Neural progenitor cell (in vitro differentiated cells): ENCODE results near the gene MTSS2. TPM values are rescaled to one million over a fixed set of nuclear protein-coding genes. Genes with fewer than 3 reads are reported as not detected.

Source experiments
- DNase-seq: peaks from one replicate; pipeline ENCODE4 v3.0.0-alpha.2; 2016; ENCODE audit warnings: low spot score
- H2AFZ ChIP-seq: fragments of 200-600 bp; sonication (generic); replicated peaks from 2 replicates; pipeline ENCODE4 v1.6.1; 2016; ENCODE audit warnings: antibody characterized with exemption
- H3F3A ChIP-seq: fragments of 200-600 bp; sonication (generic); 2 replicates; pipeline ENCODE4 v1.6.1; 2016; ENCODE audit warnings: antibody characterized with exemption, low read depth
- H3K27ac ChIP-seq: fragments of 200-600 bp; sonication (generic); 2 replicates; pipeline ENCODE4 v1.5.1; 2016; ENCODE audit warnings: mild to moderate bottlenecking
- H3K27me3 ChIP-seq: fragments of 200-600 bp; sonication (generic); 2 replicates; pipeline ENCODE4 v1.6.1; 2016; ENCODE audit warnings: mild to moderate bottlenecking, moderate library complexity
- H3K36me3 ChIP-seq: fragments of 200-600 bp; sonication (generic); 2 replicates; pipeline ENCODE4 v1.5.1; 2016
- H3K4me1 ChIP-seq: fragments of 200-600 bp; sonication (generic); 2 replicates; pipeline ENCODE4 v1.6.1; 2016; ENCODE audit warnings: mixed run types
- H3K4me2 ChIP-seq: fragments of 200-600 bp; sonication (generic); 2 replicates; pipeline ENCODE4 v1.6.1; 2016
- H3K4me3 ChIP-seq: fragments of 200-600 bp; sonication (generic); 2 replicates; pipeline ENCODE4 v1.5.1; 2016
- H3K79me2 ChIP-seq: fragments of 200-600 bp; sonication (generic); 2 replicates; pipeline ENCODE4 v1.6.1; 2016; ENCODE audit warnings: low read depth
- H3K9ac ChIP-seq: fragments of 200-600 bp; sonication (generic); 2 replicates; pipeline ENCODE4 v1.6.1; 2016
- H3K9me3 ChIP-seq: fragments of 200-600 bp; sonication (generic); 2 replicates; pipeline ENCODE4 v1.5.1; 2016; ENCODE audit warnings: low read depth
- H4K20me1 ChIP-seq: fragments of 200-600 bp; sonication (generic); 2 replicates; pipeline ENCODE4 v1.6.1; 2016; ENCODE audit warnings: low read depth
- H3K27ac Mint-ChIP-seq: 3 replicates; pipeline ENCODE4 v1.8.0; 2021; ENCODE audit warnings: mixed read lengths
- H3K27me3 Mint-ChIP-seq: 2 replicates; pipeline ENCODE4 v1.8.0; 2022; ENCODE audit warnings: low read depth, mild to moderate bottlenecking, inconsistent platforms, moderate library complexity, mixed read lengths; ENCODE audit not compliant: insufficient read depth
- H3K36me3 Mint-ChIP-seq: 3 replicates; pipeline ENCODE4 v1.8.0; 2021; ENCODE audit warnings: mixed read lengths
- H3K4me1 Mint-ChIP-seq: 3 replicates; pipeline ENCODE4 v1.8.0; 2021; ENCODE audit warnings: mixed read lengths
- H3K4me3 Mint-ChIP-seq: 3 replicates; pipeline ENCODE4 v1.8.0; 2021; ENCODE audit warnings: mild to moderate bottlenecking, moderate library complexity, mixed read lengths
- H3K9me3 Mint-ChIP-seq: 3 replicates; pipeline ENCODE4 v1.8.0; 2020; ENCODE audit warnings: mixed read lengths
- CTCF ChIP-seq: fragments of 200-600 bp; sonication (generic); IDR thresholded peaks from 2 replicates; pipeline ENCODE4 v1.5.1; 2017; ENCODE audit warnings: antibody characterized with exemption, mild to moderate bottlenecking
- EZH2 ChIP-seq: fragments of 200-600 bp; sonication (generic); IDR thresholded peaks from 2 replicates; pipeline ENCODE4 v1.6.1; 2017; ENCODE audit warnings: antibody characterized with exemption, mild to moderate bottlenecking, moderate library complexity
- EZH2phosphoT487 ChIP-seq: fragments of 200-600 bp; sonication (generic); IDR thresholded peaks from 2 replicates; pipeline ENCODE4 v1.6.1; 2017; ENCODE audit warnings: antibody characterized with exemption
- total RNA-seq: library from RNA; depleted of rRNA; stranded (reverse); fragments of >200 nt; gene quantifications from 2 replicates; pipeline ENCODE4 v1.2.3, GENCODE V29; 2015; ENCODE audit warnings: low replicate concordance

The MTSS2 gene
- total RNA-seq, 1 donor from 2014 or later = 6.2 TPM

- TF ChIP-seq EZH2phosphoT487 (no peak), EZH2 (no peak), CTCF (no peak)
- Histone ChIP-seq H3K27me3 (no peaks in the 10 kb centered on the region), H3K27ac (no peak overlapping the region), H2AFZ (no peak overlapping the region), H3K9ac (no peak overlapping the region), H3F3A (no peaks in the 10 kb centered on the region), H3K79me2 (no peaks in the 10 kb centered on the region), H4K20me1 (no peaks in the 10 kb centered on the region), H3K4me2 (no peak overlapping the region), H3K9me3 (no peaks in the 10 kb centered on the region), H3K4me3 (no peak overlapping the region), H3K36me3 (no peaks in the 10 kb centered on the region), H3K4me1 (no peaks in the 10 kb centered on the region)
- Mint-ChIP-seq H3K9me3 (no peaks in the 10 kb centered on the region), H3K4me3 (no peak overlapping the region), H3K4me1 (no peaks in the 10 kb centered on the region), H3K36me3 (peaks cover 11% of the 10 kb centered on the region), H3K27ac (no peak overlapping the region), H3K27me3 (peaks cover 13% of the 10 kb centered on the region)
- DNase-seq = no peak
Measured at GRCh38 chr16:70661918-70662641, 23.8 kb downstream of the MTSS2 start.

- DNase-seq = no peak
- no peak overlapping the region for H3K27ac ChIP-seq
- no peaks in the 10 kb centered on the region for H3K79me2 ChIP-seq
- H3K4me3 Mint-ChIP-seq = no peak overlapping the region
- no peak overlapping the region for H3K4me3 ChIP-seq
- H2AFZ ChIP-seq = no peak overlapping the region
- no peak overlapping the region for H3K27ac Mint-ChIP-seq
- H3K36me3 ChIP-seq = no peaks in the 10 kb centered on the region
- peaks cover 9% of the 10 kb centered on the region for H3K36me3 Mint-ChIP-seq
- no peaks in the 10 kb centered on the region for H3K9me3 ChIP-seq
- H3K27me3 ChIP-seq = no peaks in the 10 kb centered on the region
- no peaks in the 10 kb centered on the region for H3K4me1 ChIP-seq
- H3K4me1 Mint-ChIP-seq = no peaks in the 10 kb centered on the region
- H3K9ac ChIP-seq = no peak overlapping the region
- no peaks in the 10 kb centered on the region for H3K9me3 Mint-ChIP-seq
- H3K4me2 ChIP-seq = no peak overlapping the region
- no peak for TF ChIP-seq EZH2
- TF ChIP-seq EZH2phosphoT487 = no peak
- TF ChIP-seq CTCF = no peak
- peaks cover 13% of the 10 kb centered on the region for H3K27me3 Mint-ChIP-seq
- H4K20me1 ChIP-seq = no peaks in the 10 kb centered on the region
- no peaks in the 10 kb centered on the region for H3F3A ChIP-seq
Measured at GRCh38 chr16:70661534-70661917, 24.3 kb downstream of the MTSS2 start.

- no peak for DNase-seq
- Histone ChIP-seq H3K4me2 (no peak overlapping the region), H3K27me3 (no peaks in the 10 kb centered on the region), H3K9ac (no peak overlapping the region), H3K4me1 (no peaks in the 10 kb centered on the region), H3K36me3 (no peaks in the 10 kb centered on the region), H3K9me3 (no peaks in the 10 kb centered on the region), H3K79me2 (no peaks in the 10 kb centered on the region), H3K27ac (no peak overlapping the region), H3K4me3 (no peak overlapping the region), H3F3A (no peaks in the 10 kb centered on the region), H4K20me1 (no peaks in the 10 kb centered on the region), H2AFZ (no peak overlapping the region)
- no peak overlapping the region for H3K27ac Mint-ChIP-seq
- no peaks in the 10 kb centered on the region for H3K4me1 Mint-ChIP-seq
- H3K9me3 Mint-ChIP-seq = no peaks in the 10 kb centered on the region
- peaks cover 13% of the 10 kb centered on the region for H3K27me3 Mint-ChIP-seq
- peaks cover 3% of the 10 kb centered on the region for H3K36me3 Mint-ChIP-seq
- TF ChIP-seq EZH2 = no peak
- TF ChIP-seq EZH2phosphoT487 = no peak
- TF ChIP-seq CTCF = no peak
- H3K4me3 Mint-ChIP-seq = no peak overlapping the region
Measured at GRCh38 chr16:70660672-70661350, 25.0 kb downstream of the MTSS2 start.
